PC-9 (cell line): Measurements from ENCODE around the gene TMEM235.

ENCODE experiments used
- CTCF ChIP-seq: fragments of 200-600 bp; sonication (generic); conservative IDR thresholded peaks from 2 replicates; pipeline ENCODE4 v1.6.1; 2017; ENCODE audit warnings: mixed run types, antibody characterized with exemption, mild to moderate bottlenecking, moderate library complexity
- EZH2 ChIP-seq: fragments of 200-600 bp; sonication (generic); IDR thresholded peaks from 2 replicates; pipeline ENCODE4 v1.8.0; 2017; ENCODE audit warnings: antibody characterized with exemption, low read depth

- TF ChIP-seq CTCF (no peak), EZH2 (no peak)
Measured at GRCh38 chr17:78266771-78267170, 35.3 kb downstream of the TMEM235 start.
